HepG2 (cell line): ENCODE results near the gene CA9. TPM values are rescaled to one million over a fixed set of nuclear protein-coding genes. Genes with fewer than 3 reads are reported as not detected.
A peak's percentile ranks its signal among the peaks of the same experiment; 100 is the strongest.

Experiments used
- CBX2 ChIP-seq, 2 experiments: fragments of 200-600 bp in 1 of 2; sonication (generic); formaldehyde crosslinking in 1 of 2; IDR thresholded peaks; 2 replicates each; pipeline versions ENCODE4 v1.7.0 to v1.8.1; 2018 to 2022; ENCODE audit warnings: low read depth in 2 of 2, low read length in 1 of 2, mild to moderate bottlenecking in 1 of 2, missing genetic modification reagents in 1 of 2
- TBL1XR1 ChIP-seq: fragments of 150-350 bp; IDR thresholded peaks from 2 replicates; pipeline ENCODE4 v1.6.1; 2014; ENCODE audit warnings: borderline replicate concordance, low read length; ENCODE audit not compliant: partially characterized antibody
- THAP11 ChIP-seq: IDR thresholded peaks from 2 replicates; pipeline ENCODE4 v1.6.1; 2016; ENCODE audit warnings: missing biosample characterization, missing genetic modification reagents
- ZNF646 ChIP-seq: sonication (generic); formaldehyde crosslinking; IDR thresholded peaks from 2 replicates; pipeline ENCODE4 v1.9.0; 2021; ENCODE audit warnings: mild to moderate bottlenecking, missing genetic modification reagents
- polyA plus RNA-seq, 8 experiments: library from polyadenylated mRNA; depleted of rRNA in 3 of 8; stranded (reverse) in 7 of 8; unstranded in 1 of 8; fragments of >200 nt; fragmentation: Illumina TruSeq in 4 of 8; extraction: Trizol in 4 of 8; gene quantifications; 2 replicates each; pipeline versions ENCODE4 v1.2.1 to v1.2.3, GENCODE V29; 2011 to 2016; ENCODE audit warnings: low read depth in 4 of 8, missing spikeins in 1 of 8, mixed read lengths in 1 of 8; ENCODE audit not compliant: insufficient read depth in 1 of 8
- total RNA-seq, 5 experiments: library from RNA; depleted of rRNA; stranded (reverse); fragments of >200 nt; fragmentation: Illumina TruSeq; extraction: Trizol; gene quantifications; 2 replicates each; pipeline ENCODE4 v1.2.3, GENCODE V29; 2016; ENCODE audit warnings: low read depth in 1 of 5
- TF ChIP-seq, protein P1 (sequence below): sonication (generic); formaldehyde crosslinking; IDR thresholded peaks from 2 replicates; pipeline ENCODE4 v1.4.0; 2020; ENCODE audit warnings: mild to moderate bottlenecking, missing genetic modification reagents, borderline replicate concordance
- TF ChIP-seq, protein P2 (sequence below): sonication (generic); formaldehyde crosslinking; IDR thresholded peaks from 2 replicates; pipeline ENCODE4 v1.5.0; 2020; ENCODE audit warnings: mild to moderate bottlenecking, missing genetic modification reagents, borderline replicate concordance

The CA9 gene
- total and polyA plus RNA-seq, 2 of the 13 experiments (the other 11 are each of a cell fraction or from before 2014, with no cell fraction given): 0.13 to 152 TPM

GRCh38 chr9:35657546-35658136 is 16.1 kb upstream of the CA9 start, which contains the start of gene RMRP (continued):
- no peak for TF ChIP-seq CBX2 (IDR thresholded peaks at IDR 0.05; ENCODE audit: low read depth, low read length)
- TF ChIP-seq CBX2 (CRISPR knock-in tag; IDR thresholded peaks at IDR 0.05; ENCODE audit: low read depth): peak; percentile 94
- TF ChIP-seq, protein P1, sequence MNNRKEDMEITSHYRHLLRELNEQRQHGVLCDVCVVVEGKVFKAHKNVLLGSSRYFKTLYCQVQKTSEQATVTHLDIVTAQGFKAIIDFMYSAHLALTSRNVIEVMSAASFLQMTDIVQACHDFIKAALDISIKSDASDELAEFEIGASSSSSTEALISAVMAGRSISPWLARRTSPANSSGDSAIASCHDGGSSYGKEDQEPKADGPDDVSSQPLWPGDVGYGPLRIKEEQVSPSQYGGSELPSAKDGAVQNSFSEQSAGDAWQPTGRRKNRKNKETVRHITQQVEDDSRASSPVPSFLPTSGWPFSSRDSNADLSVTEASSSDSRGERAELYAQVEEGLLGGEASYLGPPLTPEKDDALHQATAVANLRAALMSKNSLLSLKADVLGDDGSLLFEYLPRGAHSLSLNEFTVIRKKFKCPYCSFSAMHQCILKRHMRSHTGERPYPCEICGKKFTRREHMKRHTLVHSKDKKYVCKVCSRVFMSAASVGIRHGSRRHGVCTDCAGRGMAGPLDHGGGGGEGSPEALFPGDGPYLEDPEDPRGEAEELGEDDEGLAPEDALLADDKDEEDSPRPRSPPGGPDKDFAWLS (CRISPR knock-in tag): no peak
- peak; percentile 91 for TF ChIP-seq THAP11 (CRISPR knock-in tag)
- TF ChIP-seq, protein P2, sequence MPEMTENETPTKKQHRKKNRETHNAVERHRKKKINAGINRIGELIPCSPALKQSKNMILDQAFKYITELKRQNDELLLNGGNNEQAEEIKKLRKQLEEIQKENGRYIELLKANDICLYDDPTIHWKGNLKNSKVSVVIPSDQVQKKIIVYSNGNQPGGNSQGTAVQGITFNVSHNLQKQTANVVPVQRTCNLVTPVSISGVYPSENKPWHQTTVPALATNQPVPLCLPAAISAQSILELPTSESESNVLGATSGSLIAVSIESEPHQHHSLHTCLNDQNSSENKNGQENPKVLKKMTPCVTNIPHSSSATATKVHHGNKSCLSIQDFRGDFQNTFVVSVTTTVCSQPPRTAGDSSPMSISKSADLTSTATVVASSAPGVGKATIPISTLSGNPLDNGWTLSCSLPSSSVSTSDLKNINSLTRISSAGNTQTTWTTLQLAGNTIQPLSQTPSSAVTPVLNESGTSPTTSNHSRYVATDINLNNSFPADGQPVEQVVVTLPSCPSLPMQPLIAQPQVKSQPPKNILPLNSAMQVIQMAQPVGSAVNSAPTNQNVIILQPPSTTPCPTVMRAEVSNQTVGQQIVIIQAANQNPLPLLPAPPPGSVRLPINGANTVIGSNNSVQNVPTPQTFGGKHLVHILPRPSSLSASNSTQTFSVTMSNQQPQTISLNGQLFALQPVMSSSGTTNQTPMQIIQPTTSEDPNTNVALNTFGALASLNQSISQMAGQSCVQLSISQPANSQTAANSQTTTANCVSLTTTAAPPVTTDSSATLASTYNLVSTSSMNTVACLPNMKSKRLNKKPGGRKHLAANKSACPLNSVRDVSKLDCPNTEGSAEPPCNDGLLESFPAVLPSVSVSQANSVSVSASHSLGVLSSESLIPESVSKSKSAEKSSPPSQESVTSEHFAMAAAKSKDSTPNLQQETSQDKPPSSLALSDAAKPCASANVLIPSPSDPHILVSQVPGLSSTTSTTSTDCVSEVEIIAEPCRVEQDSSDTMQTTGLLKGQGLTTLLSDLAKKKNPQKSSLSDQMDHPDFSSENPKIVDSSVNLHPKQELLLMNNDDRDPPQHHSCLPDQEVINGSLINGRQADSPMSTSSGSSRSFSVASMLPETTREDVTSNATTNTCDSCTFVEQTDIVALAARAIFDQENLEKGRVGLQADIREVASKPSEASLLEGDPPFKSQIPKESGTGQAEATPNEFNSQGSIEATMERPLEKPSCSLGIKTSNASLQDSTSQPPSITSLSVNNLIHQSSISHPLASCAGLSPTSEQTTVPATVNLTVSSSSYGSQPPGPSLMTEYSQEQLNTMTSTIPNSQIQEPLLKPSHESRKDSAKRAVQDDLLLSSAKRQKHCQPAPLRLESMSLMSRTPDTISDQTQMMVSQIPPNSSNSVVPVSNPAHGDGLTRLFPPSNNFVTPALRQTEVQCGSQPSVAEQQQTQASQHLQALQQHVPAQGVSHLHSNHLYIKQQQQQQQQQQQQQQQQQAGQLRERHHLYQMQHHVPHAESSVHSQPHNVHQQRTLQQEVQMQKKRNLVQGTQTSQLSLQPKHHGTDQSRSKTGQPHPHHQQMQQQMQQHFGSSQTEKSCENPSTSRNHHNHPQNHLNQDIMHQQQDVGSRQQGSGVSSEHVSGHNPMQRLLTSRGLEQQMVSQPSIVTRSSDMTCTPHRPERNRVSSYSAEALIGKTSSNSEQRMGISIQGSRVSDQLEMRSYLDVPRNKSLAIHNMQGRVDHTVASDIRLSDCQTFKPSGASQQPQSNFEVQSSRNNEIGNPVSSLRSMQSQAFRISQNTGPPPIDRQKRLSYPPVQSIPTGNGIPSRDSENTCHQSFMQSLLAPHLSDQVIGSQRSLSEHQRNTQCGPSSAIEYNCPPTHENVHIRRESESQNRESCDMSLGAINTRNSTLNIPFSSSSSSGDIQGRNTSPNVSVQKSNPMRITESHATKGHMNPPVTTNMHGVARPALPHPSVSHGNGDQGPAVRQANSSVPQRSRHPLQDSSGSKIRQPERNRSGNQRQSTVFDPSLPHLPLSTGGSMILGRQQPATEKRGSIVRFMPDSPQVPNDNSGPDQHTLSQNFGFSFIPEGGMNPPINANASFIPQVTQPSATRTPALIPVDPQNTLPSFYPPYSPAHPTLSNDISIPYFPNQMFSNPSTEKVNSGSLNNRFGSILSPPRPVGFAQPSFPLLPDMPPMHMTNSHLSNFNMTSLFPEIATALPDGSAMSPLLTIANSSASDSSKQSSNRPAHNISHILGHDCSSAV (CRISPR knock-in tag): 0 out of 2 replicates have a peak, but pooled peaks have one; percentile 55
- TF ChIP-seq ZNF646 (CRISPR knock-in tag): no peak; the same call in 1 of the 2 replicates
- no peak for TF ChIP-seq TBL1XR1
